Measurements from ENCODE around the gene NQO2.

DNA sequence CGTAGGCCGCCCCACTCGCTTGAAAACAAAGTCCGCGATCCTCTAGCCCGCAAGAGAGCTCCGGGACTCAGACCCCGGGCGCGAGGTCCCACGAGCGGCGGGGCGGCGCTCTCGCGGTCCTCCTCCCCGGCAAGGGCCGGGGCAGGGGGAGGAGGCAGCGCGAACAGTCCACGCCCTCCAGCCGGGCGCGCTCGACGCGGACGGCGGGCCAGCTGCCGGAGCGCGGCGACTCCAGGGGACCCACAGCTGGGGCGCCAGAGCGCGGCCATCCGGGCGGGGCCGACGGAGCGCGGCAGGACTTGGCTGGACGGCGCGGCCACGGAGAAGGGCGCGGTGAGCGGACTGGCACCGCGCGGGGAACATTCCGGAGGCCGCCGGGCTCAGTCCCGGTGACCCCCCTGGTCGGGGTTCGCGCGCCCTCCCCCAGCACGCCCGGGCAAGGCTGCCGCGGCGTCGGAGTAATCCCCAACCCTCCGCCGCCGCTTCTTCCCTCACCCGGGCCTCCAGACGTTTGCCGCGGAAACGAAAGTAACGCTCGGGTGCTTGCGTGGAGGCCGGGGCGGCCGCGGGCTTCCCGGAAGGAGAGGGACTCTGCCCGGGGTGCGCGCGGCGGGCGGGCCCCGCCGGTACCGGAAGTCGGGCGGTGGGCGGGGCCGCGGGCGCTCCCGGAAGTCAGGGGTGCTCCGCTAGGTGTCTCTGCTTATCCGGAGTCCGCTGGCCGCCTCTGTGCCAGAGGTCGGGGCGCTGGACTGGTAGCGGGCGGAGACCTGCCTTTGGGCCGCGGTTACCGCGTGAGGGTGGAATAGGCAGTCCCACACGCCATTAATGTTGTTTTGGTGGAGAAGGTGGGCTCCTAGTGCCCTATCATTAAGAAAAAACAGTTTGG lies 68.9 kb downstream of the NQO2 start, which contains the start of gene RIPK1:
- TF ChIP-seq SIN3A (IDR thresholded peaks at IDR 0.05; ENCODE audit: borderline replicate concordance, insufficient read depth, low read length), result no peak
- peak; percentile 52; the same call in 1 of the 2 replicates for TF ChIP-seq TAF1 (IDR thresholded peaks at IDR 0.05; ENCODE audit: borderline replicate concordance, insufficient read depth, low read length)
- TF ChIP-seq POLR2AphosphoS5 (IDR thresholded peaks at IDR 0.05; ENCODE audit: low read depth, low read length), result peak; percentile 61

All from PFSK-1 (cell line).